Hepatocyte (in vitro differentiated cells): ENCODE results near the gene TMEM273. TPM values are rescaled to one million over a fixed set of nuclear protein-coding genes. Genes with fewer than 3 reads are reported as not detected.

ENCODE experiments used
- DNase-seq: peaks from one replicate; pipeline ENCODE4 v3.0.0-alpha.2; 2016; ENCODE audit warnings: low spot score
- H2AFZ ChIP-seq: fragments of 200-600 bp; sonication (generic); 2 replicates; pipeline ENCODE4 v1.6.0; 2016; ENCODE audit warnings: antibody characterized with exemption, mild to moderate bottlenecking
- H3K27ac ChIP-seq: fragments of 200-600 bp; sonication (generic); 2 replicates; pipeline ENCODE4 v1.5.1; 2016; ENCODE audit warnings: mild to moderate bottlenecking
- H3K27me3 ChIP-seq: fragments of 200-600 bp; sonication (generic); 2 replicates; pipeline ENCODE4 v1.6.1; 2016
- H3K36me3 ChIP-seq: fragments of 200-600 bp; sonication (generic); replicated peaks from 2 replicates; pipeline ENCODE4 v1.5.1; 2016; ENCODE audit warnings: low read depth; ENCODE audit not compliant: insufficient read depth
- H3K4me1 ChIP-seq: fragments of 200-600 bp; sonication (generic); 2 replicates; pipeline ENCODE4 v1.5.1; 2016; ENCODE audit warnings: mild to moderate bottlenecking, moderate library complexity; ENCODE audit not compliant: insufficient read depth
- H3K4me2 ChIP-seq: fragments of 200-600 bp; sonication (generic); 2 replicates; pipeline ENCODE4 v1.6.0; 2016
- H3K4me3 ChIP-seq: fragments of 200-600 bp; sonication (generic); 2 replicates; pipeline ENCODE4 v1.5.1; 2016; ENCODE audit warnings: mild to moderate bottlenecking
- H3K79me2 ChIP-seq: fragments of 200-600 bp; sonication (generic); 2 replicates; pipeline ENCODE4 v1.6.0; 2017; ENCODE audit warnings: mild to moderate bottlenecking
- H3K9me2 ChIP-seq: fragments of 200-600 bp; sonication (generic); replicated peaks from 2 replicates; pipeline ENCODE4 v1.6.0; 2017; ENCODE audit warnings: mild to moderate bottlenecking; ENCODE audit not compliant: insufficient read depth
- H3K9me3 ChIP-seq: fragments of 200-600 bp; sonication (generic); 2 replicates; pipeline ENCODE4 v1.5.1; 2016; ENCODE audit warnings: low read depth, mild to moderate bottlenecking
- H4K20me1 ChIP-seq: fragments of 200-600 bp; sonication (generic); 2 replicates; pipeline ENCODE4 v1.6.0; 2016; ENCODE audit warnings: mild to moderate bottlenecking; ENCODE audit not compliant: insufficient read depth, poor library complexity, severe bottlenecking
- EZH2 ChIP-seq: fragments of 200-600 bp; sonication (generic); IDR thresholded peaks from 2 replicates; pipeline ENCODE4 v1.6.1; 2016; ENCODE audit warnings: antibody characterized with exemption, mild to moderate bottlenecking, borderline replicate concordance
- EZH2phosphoT487 ChIP-seq: fragments of 200-600 bp; sonication (generic); IDR thresholded peaks from one replicate; pipeline ENCODE4 v1.6.1; 2018; ENCODE audit warnings: antibody characterized with exemption, mild to moderate bottlenecking, low read depth, moderate library complexity; ENCODE audit not compliant: unreplicated experiment, severe bottlenecking
- WGBS: methylation state at CpG from one replicate; pipeline ENCODE4 v1.1.6; 2016; ENCODE audit warnings: low lambda C conversion rate; ENCODE audit errors: missing lambda C conversion rate; 5-methylcytosine and 5-hydroxymethylcytosine counted together
- polyA plus RNA-seq: library from polyadenylated mRNA; unstranded; fragments of >200 nt; fragmentation: Nextera tagmentation; extraction: Ambion mirVana; gene quantifications from 2 replicates; pipeline ENCODE4 v1.2.1, GENCODE V29; 2016
- total RNA-seq: library from RNA; depleted of rRNA; stranded (reverse); fragments of >200 nt; gene quantifications from 2 replicates; pipeline ENCODE4 v1.2.3, GENCODE V29; 2014
- TF ChIP-seq, protein P1 (sequence below): fragments of 200-600 bp; sonication (generic); IDR thresholded peaks from 2 replicates; pipeline ENCODE4 v1.5.1; 2016; ENCODE audit warnings: antibody characterized with exemption, mild to moderate bottlenecking; ENCODE audit not compliant: poor library complexity

The TMEM273 gene
- total and polyA plus RNA-seq, 2 experiments from 2014 or later = 0.27 TPM; not detected in 1

DNA sequence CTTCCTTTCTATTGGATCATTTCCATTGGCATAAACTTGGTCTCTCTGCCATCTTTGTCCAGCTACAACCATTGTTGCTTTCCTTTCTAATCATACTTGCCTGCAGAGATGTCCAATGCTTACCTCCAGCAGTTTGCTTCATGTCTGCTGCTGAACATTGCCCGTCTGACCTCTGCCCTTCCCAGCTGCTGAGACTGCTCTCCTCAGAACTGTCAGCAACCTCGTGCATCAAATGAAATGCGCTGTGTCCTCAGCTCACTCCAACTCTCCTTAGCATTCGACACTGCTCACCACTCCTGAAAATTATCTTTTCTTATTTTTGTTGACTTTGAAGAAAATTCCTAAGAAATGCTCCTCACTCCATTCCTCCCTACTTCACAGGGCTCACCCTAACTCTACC lies 59.3 kb downstream of the TMEM273 start:
- Histone ChIP-seq H3K27ac (no peak overlapping the region), H3K4me2 (no peak overlapping the region), H3K9me2 (no peaks in the 10 kb centered on the region), H2AFZ (no peak overlapping the region), H3K79me2 (no peaks in the 10 kb centered on the region), H3K36me3 (no peaks in the 10 kb centered on the region), H3K27me3 (no peaks in the 10 kb centered on the region), H3K4me1 (no peaks in the 10 kb centered on the region), H4K20me1 (no peaks in the 10 kb centered on the region), H3K9me3 (no peaks in the 10 kb centered on the region), H3K4me3 (no peak overlapping the region)
- no peak for DNase-seq
- no peak for TF ChIP-seq EZH2
- no peak for TF ChIP-seq EZH2phosphoT487
- TF ChIP-seq, protein P1, sequence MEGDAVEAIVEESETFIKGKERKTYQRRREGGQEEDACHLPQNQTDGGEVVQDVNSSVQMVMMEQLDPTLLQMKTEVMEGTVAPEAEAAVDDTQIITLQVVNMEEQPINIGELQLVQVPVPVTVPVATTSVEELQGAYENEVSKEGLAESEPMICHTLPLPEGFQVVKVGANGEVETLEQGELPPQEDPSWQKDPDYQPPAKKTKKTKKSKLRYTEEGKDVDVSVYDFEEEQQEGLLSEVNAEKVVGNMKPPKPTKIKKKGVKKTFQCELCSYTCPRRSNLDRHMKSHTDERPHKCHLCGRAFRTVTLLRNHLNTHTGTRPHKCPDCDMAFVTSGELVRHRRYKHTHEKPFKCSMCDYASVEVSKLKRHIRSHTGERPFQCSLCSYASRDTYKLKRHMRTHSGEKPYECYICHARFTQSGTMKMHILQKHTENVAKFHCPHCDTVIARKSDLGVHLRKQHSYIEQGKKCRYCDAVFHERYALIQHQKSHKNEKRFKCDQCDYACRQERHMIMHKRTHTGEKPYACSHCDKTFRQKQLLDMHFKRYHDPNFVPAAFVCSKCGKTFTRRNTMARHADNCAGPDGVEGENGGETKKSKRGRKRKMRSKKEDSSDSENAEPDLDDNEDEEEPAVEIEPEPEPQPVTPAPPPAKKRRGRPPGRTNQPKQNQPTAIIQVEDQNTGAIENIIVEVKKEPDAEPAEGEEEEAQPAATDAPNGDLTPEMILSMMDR = no peak
- WGBS = 69% methylated on average over 4 of the region's 4 CpGs

DNA sequence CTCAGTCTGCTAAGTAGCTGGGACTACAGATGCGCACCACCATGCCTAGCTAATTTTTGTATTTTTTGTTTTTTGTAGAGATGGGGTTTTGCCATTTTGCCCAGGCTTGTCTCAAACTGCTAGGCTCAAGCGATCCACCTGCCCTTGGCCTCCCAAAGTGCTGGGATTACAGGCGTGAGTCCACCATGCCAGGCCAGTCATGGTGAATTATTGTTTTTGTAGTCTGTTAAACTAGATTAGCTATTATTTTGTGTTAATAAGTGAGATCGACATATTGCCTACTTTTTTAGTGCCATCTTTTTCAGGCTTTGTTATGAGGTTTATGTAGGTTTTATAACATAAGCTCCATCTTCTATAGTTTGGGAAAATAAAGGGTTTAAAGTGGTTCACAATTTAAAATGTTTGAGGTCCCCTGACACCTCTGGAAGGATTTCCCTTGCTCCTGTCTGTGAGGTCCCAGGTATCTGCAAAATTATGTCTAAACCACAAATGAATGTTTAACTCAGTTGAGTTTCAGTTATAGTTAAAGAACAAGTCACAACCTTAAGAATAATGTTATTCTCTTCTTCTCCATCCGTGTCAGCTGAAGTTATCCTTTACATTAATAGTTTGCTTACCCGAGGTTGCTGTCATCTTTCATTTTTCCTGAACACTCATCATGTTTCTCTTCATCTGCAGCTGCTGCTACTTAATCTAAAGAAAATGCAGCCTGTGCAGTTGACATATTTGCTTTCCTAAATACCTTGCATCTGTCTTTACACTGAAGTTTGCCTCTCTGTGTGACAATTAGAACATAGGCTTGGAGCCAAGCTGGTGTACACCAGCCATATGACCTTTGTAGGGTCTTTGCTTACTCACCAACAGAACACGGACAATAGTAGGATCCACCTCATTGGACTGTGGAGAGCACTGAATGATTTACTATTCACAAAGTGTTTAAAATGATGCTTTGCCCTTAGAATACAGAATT lies 63.9 kb downstream of the TMEM273 start:
- no peak for DNase-seq
- TF ChIP-seq EZH2phosphoT487 = no peak
- no peak for TF ChIP-seq EZH2
- TF ChIP-seq, protein P1 = no peak
- no peak overlapping the region for H2AFZ ChIP-seq
- no peaks in the 10 kb centered on the region for H3K27me3 ChIP-seq
- WGBS = 83% methylated on average over 7 of the region's 7 CpGs
- no peaks in the 10 kb centered on the region for H3K9me3 ChIP-seq
- H3K27ac ChIP-seq = no peak overlapping the region
- H3K4me1 ChIP-seq = no peaks in the 10 kb centered on the region
- no peaks in the 10 kb centered on the region for H3K36me3 ChIP-seq
- no peaks in the 10 kb centered on the region for H4K20me1 ChIP-seq
- H3K4me2 ChIP-seq = no peak overlapping the region
- H3K9me2 ChIP-seq = no peaks in the 10 kb centered on the region
- H3K79me2 ChIP-seq = no peaks in the 10 kb centered on the region
- H3K4me3 ChIP-seq = no peak overlapping the region

DNA sequence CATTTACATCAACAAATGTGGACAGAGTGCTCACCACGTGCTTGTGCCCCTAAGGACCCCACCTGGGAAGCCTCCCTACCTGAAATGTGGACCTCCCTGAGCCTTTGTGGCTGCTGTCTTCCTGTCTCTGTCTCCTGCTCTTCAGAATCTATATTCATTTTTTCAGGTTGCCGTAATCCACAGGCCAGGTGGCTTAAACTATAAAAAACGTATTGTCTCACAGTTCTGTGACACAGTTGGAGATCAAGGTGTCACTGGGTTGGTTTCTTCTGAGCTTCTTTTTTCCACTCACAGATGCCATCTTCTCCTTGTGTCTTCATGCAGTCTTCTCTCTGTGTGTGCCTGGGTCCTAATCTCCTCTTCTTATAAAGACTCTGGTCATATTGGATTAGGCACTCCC lies 67.3 kb downstream of the TMEM273 start:
- TF ChIP-seq EZH2phosphoT487 (no peak), EZH2 (no peak)
- TF ChIP-seq, protein P1 = no peak
- Histone ChIP-seq H3K9me2 (no peaks in the 10 kb centered on the region), H3K4me3 (no peak overlapping the region), H3K4me1 (no peaks in the 10 kb centered on the region), H3K4me2 (no peak overlapping the region), H3K79me2 (no peaks in the 10 kb centered on the region), H3K36me3 (no peaks in the 10 kb centered on the region), H3K27ac (no peak overlapping the region), H4K20me1 (no peaks in the 10 kb centered on the region), H3K27me3 (peaks cover 5% of the 10 kb centered on the region), H3K9me3 (no peaks in the 10 kb centered on the region), H2AFZ (no peak overlapping the region)
- WGBS = 79% methylated on average over 3 of the region's 3 CpGs
- DNase-seq = no peak
